ENCODE data around the gene DUSP7.

DNA sequence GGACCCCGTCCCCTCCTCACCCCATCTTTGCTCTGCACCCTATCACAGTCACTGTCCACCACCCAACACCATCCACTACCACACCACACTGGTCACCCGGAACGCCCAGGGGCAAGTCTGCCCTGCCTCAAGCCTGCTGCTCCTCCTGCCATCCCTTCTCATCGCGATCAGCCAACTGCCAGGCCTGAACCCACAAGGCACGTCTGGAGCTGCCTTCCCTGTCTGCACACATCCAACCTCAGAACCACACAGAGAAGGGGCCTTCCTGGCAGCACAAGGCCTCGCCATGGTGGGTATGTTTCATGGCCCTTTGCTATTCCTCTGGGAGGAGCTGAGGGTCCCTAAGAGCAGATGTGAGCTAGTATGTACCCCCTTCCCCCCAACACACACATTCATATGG is 3.4 kb upstream of the DUSP7 start:
- TF ChIP-seq, protein P1, sequence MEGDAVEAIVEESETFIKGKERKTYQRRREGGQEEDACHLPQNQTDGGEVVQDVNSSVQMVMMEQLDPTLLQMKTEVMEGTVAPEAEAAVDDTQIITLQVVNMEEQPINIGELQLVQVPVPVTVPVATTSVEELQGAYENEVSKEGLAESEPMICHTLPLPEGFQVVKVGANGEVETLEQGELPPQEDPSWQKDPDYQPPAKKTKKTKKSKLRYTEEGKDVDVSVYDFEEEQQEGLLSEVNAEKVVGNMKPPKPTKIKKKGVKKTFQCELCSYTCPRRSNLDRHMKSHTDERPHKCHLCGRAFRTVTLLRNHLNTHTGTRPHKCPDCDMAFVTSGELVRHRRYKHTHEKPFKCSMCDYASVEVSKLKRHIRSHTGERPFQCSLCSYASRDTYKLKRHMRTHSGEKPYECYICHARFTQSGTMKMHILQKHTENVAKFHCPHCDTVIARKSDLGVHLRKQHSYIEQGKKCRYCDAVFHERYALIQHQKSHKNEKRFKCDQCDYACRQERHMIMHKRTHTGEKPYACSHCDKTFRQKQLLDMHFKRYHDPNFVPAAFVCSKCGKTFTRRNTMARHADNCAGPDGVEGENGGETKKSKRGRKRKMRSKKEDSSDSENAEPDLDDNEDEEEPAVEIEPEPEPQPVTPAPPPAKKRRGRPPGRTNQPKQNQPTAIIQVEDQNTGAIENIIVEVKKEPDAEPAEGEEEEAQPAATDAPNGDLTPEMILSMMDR (IDR thresholded peaks at IDR 0.05), result no peak
- TF ChIP-seq EZH2 (IDR thresholded peaks at IDR 0.05), result no peak
